DOHH2 (cell line): Measurements from ENCODE around the gene VPS8.

Experiments used
- EZH2phosphoT487 ChIP-seq: fragments of 200-600 bp; sonication (generic); IDR thresholded peaks from 2 replicates; pipeline ENCODE4 v1.6.1; 2017; ENCODE audit warnings: borderline replicate concordance, mild to moderate bottlenecking, antibody characterized with exemption, low read length, moderate library complexity, mixed read lengths
- TF ChIP-seq, protein P1 (sequence below): fragments of 200-600 bp; sonication (generic); IDR thresholded peaks from one replicate; pipeline ENCODE4 v1.5.1; 2014; ENCODE audit warnings: antibody characterized with exemption, mild to moderate bottlenecking, low read depth, low read length; ENCODE audit not compliant: poor library complexity, severe bottlenecking

GRCh38 chr3:185024406-185024805, 212.4 kb downstream of the VPS8 start:
- TF ChIP-seq, protein P1, sequence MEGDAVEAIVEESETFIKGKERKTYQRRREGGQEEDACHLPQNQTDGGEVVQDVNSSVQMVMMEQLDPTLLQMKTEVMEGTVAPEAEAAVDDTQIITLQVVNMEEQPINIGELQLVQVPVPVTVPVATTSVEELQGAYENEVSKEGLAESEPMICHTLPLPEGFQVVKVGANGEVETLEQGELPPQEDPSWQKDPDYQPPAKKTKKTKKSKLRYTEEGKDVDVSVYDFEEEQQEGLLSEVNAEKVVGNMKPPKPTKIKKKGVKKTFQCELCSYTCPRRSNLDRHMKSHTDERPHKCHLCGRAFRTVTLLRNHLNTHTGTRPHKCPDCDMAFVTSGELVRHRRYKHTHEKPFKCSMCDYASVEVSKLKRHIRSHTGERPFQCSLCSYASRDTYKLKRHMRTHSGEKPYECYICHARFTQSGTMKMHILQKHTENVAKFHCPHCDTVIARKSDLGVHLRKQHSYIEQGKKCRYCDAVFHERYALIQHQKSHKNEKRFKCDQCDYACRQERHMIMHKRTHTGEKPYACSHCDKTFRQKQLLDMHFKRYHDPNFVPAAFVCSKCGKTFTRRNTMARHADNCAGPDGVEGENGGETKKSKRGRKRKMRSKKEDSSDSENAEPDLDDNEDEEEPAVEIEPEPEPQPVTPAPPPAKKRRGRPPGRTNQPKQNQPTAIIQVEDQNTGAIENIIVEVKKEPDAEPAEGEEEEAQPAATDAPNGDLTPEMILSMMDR: no peak
- no peak for TF ChIP-seq EZH2phosphoT487
